ENCODE measurements around the gene RXYLT1. TPM values are rescaled to one million over a fixed set of nuclear protein-coding genes. Genes with fewer than 3 reads are reported as not detected.

RXYLT1 gene
- total and polyA plus RNA-seq, 11 donors = 7.6 to 28.3 (median 20.7) TPM

DNA sequence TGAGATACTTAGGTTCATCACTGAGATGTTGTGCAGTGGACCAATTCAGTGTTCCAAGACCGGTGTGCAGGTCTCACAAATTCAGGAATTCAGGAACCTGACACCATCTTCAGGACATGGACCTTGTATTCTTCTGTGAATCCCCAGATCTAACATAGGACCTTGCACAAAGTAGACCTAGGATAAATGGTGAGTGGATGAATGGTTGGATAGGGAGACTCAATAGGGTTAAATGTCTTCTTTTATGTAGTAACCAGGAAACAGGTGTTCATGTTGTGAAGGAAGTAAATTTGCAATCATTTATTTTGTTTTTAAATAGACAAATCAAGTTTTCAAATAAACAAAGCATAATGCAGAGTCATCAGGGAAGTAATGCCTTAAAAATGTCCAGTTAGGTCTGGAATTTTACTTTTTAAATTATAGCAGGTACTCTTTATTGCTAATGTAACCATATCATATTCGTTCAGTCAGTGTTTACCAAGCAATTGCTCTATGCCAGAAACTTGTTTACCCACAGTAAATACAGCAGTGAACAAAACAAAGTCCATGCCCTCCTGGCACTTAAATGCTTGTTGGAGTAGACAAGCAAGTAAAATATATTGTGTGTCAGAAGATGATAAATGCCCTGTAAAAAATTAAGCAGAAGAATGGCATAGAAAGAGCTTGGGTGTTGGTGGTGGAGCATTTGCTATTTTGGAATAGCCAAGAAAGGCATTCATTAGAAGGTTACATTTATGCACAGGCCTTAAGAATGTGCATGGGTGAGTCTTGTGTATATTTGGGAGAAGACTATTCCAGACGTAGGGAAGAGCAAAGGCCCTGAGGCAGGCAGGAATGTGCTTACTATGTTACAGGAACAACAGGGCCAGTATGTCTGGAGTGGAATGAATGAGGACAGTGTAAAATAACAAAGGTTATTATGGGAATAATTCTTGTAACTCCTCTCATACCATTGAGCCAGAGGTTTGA, 26.3 kb downstream of the RXYLT1 start:
- TF ChIP-seq, protein P1, sequence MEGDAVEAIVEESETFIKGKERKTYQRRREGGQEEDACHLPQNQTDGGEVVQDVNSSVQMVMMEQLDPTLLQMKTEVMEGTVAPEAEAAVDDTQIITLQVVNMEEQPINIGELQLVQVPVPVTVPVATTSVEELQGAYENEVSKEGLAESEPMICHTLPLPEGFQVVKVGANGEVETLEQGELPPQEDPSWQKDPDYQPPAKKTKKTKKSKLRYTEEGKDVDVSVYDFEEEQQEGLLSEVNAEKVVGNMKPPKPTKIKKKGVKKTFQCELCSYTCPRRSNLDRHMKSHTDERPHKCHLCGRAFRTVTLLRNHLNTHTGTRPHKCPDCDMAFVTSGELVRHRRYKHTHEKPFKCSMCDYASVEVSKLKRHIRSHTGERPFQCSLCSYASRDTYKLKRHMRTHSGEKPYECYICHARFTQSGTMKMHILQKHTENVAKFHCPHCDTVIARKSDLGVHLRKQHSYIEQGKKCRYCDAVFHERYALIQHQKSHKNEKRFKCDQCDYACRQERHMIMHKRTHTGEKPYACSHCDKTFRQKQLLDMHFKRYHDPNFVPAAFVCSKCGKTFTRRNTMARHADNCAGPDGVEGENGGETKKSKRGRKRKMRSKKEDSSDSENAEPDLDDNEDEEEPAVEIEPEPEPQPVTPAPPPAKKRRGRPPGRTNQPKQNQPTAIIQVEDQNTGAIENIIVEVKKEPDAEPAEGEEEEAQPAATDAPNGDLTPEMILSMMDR (IDR thresholded peaks at IDR 0.05) = no peak
- no peak for TF ChIP-seq POLR2A (IDR thresholded peaks at IDR 0.05)
- Histone ChIP-seq H3K4me1 (no peaks in the 10 kb centered on the region), H3K36me3 (peaks cover 0 to 54% (median 38%) of the 10 kb centered on the region in 9 donors), H3K9me3 (no peaks in the 10 kb centered on the region), H3K27me3 (no peaks in the 10 kb centered on the region), H3K4me3 (no peak overlapping the region), H3K27ac (no peak overlapping the region)
- ATAC-seq (no peak), DNase-seq (no peak)
- WGBS, 4 donors = 79 to 83% (median 82%) methylated on average over 3 of the region's 3 CpGs
- intact Hi-C loops (cut with DNase I) = loop anchor here in 7 of 10 donors (5.0 to 10.0 kb wide), 5 partner anchors 131 to 704 kb away; partner anchors contain the start of gene DPY19L2 (in 1 of the 7)

DNA sequence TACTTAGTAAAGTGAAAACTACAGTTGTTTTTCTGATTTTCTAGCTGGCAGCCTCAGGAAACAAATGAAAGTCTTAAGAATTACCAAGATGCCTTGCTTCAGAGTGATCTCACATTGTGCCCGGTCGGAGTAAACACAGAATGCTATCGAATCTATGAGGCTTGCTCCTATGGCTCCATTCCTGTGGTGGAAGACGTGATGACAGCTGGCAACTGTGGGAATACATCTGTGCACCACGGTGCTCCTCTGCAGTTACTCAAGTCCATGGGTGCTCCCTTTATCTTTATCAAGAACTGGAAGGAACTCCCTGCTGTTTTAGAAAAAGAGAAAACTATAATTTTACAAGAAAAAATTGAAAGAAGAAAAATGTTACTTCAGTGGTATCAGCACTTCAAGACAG, 28.9 kb downstream of the RXYLT1 start:
- WGBS, 4 donors = 49 to 60% (median 52%) methylated on average over 5 of the region's 5 CpGs
- DNase-seq = no peak
- Histone ChIP-seq H3K4me3 (no peak overlapping the region), H3K9me3 (no peaks in the 10 kb centered on the region), H3K27ac (no peak overlapping the region), H3K27me3 (no peaks in the 10 kb centered on the region), H3K36me3 (peaks cover 0 to 50% (median 38%) of the 10 kb centered on the region in 9 donors), H3K4me1 (no peaks in the 10 kb centered on the region)
- intact Hi-C loops (cut with DNase I) = loop anchor here in 7 of 10 donors (5.0 to 10.0 kb wide), 5 partner anchors 134 to 706 kb away; partner anchors contain the start of gene DPY19L2 (in 1 of the 7)
- no peak for TF ChIP-seq POLR2A (IDR thresholded peaks at IDR 0.05)
- ATAC-seq = no peak

DNA sequence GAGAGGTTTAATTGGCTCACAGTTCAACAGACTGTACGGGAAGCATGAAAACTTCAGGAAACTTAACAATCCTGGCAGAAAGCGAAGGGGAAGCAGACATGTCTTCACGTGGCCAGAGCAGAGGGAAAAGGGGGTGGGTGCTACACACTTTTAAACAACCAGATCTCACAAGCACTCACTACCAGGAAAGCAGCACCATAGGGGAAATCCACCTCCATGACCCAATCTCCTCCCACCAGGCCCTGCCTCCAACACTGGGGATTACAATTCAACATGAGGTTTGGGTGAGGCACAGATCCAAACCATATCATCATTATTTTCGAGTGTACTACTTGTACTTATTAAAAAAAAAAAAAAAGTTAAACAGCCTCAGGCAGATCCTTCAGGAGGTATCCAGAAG, 29.9 kb downstream of the RXYLT1 start:
- Histone ChIP-seq H3K27ac (no peak overlapping the region), H3K4me1 (no peaks in the 10 kb centered on the region), H3K9me3 (no peaks in the 10 kb centered on the region), H3K4me3 (no peak overlapping the region), H3K36me3 (peaks cover 0 to 47% (median 38%) of the 10 kb centered on the region in 9 donors), H3K27me3 (no peaks in the 10 kb centered on the region)
- intact Hi-C loops (cut with DNase I) = loop anchor here in 7 of 10 donors (5.0 to 10.0 kb wide), 5 partner anchors 135 to 707 kb away; partner anchors contain the start of gene DPY19L2 (in 1 of the 7)
- 49 to 73% (median 60%) methylated on average over 4 of the region's 4 CpGs for WGBS, 4 donors
- TF ChIP-seq POLR2A (IDR thresholded peaks at IDR 0.05) = no peak
- TF ChIP-seq, protein P1 (IDR thresholded peaks at IDR 0.05) = no peak
- DNase-seq (no peak), ATAC-seq (no peak)

DNA sequence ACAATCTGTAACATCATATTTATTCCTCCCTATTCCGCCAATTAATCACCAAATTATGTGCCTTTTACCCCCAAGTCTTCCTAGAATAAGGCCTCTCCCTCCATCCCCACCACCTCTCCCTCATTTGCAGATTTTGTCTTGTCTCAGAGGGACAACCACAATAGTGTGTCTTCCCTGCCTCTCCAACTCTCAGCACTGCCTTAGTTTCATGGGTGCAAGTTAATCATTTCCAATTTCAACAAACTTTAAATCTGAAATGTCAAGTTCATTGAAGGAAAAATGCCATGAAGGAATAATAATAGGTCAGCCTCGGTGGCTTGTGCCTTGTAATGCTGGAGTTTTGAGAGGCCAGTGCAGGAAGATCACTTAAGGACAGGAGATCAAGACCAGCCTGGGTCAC, 31.6 kb downstream of the RXYLT1 start:
- no peak overlapping the region for H3K27ac ChIP-seq
- DNase-seq (no peak), ATAC-seq (no peak)
- 85 to 98% (median 89%) methylated on average over 2 of the region's 2 CpGs for WGBS, 4 donors
- H3K4me1 ChIP-seq = no peaks in the 10 kb centered on the region
- no peak for TF ChIP-seq POLR2A (IDR thresholded peaks at IDR 0.05)
- TF ChIP-seq, protein P1 (IDR thresholded peaks at IDR 0.05) = no peak
- H3K9me3 ChIP-seq = no peaks in the 10 kb centered on the region
- peaks cover 0 to 30% (median 24%) of the 10 kb centered on the region in 9 donors for H3K36me3 ChIP-seq
- no peak overlapping the region for H3K4me3 ChIP-seq
- intact Hi-C loops (cut with DNase I) = no loop called here
- H3K27me3 ChIP-seq = no peaks in the 10 kb centered on the region

Measured in heart left ventricle (tissue), 16 donors.